Measurements from ENCODE around the gene METTL23. TPM values are rescaled to one million over a fixed set of nuclear protein-coding genes. Genes with fewer than 3 reads are reported as not detected.

METTL23 gene
- total RNA-seq, 4 donors from 2014 or later, result 19.2 to 52.6 (median 25.1) TPM

GRCh38 chr17:76714336-76714735 is 12.3 kb upstream of the METTL23 start:
- no peak for TF ChIP-seq POLR2AphosphoS5 (IDR thresholded peaks at IDR 0.05)
- TF ChIP-seq CTCF (IDR thresholded peaks at IDR 0.05), result no peak
- TF ChIP-seq EP300 (IDR thresholded peaks at IDR 0.05), result no peak
- TF ChIP-seq POLR2A (IDR thresholded peaks at IDR 0.05), result no peak
- 46% methylated on average over 5 of the region's 5 CpGs; no CpG with 5 or more reads in 1 of the 2 donors for WGBS, 2 donors (ENCODE audit: low coverage in 1 of 2)
- Histone ChIP-seq H3K9me3 (no peaks in the 10 kb centered on the region), H3K27ac (peak overlapping the region in 3 of 4 donors; percentile 27 to 85 (median 70)), H3K27me3 (no peaks in the 10 kb centered on the region), H3K36me3 (peaks cover 0 to 65% of the 10 kb centered on the region in 2 donors), H3K4me3 (no peak overlapping the region), H3K4me1 (peaks cover 10 to 64% (median 22%) of the 10 kb centered on the region in 3 donors)
- no peak for ATAC-seq

- Histone ChIP-seq H3K27ac (peak overlapping the region in 3 of 4 donors; percentile 27 to 85 (median 70)), H3K36me3 (peaks cover 0 to 71% of the 10 kb centered on the region in 2 donors), H3K9me3 (no peaks in the 10 kb centered on the region), H3K27me3 (no peaks in the 10 kb centered on the region), H3K4me1 (peaks cover 10 to 58% (median 22%) of the 10 kb centered on the region in 3 donors), H3K4me3 (no peak overlapping the region)
- TF ChIP-seq EP300 (IDR thresholded peaks at IDR 0.05), result no peak
- TF ChIP-seq CTCF (IDR thresholded peaks at IDR 0.05), result peak; percentile 78 to 86 (median 83)
- 10 to 14% methylated on average over 4 of the region's 4 CpGs for WGBS, 2 donors (ENCODE audit: low coverage in 1 of 2)
- ATAC-seq, result no peak
Observed at GRCh38 chr17:76714822-76715495, 11.7 kb upstream of the METTL23 start.

GRCh38 chr17:76715496-76715830 is 11.2 kb upstream of the METTL23 start:
- 77% methylated on average over 2 of the region's 2 CpGs; no CpG with 5 or more reads in 1 of the 2 donors for WGBS, 2 donors (ENCODE audit: low coverage in 1 of 2)
- Histone ChIP-seq H3K36me3 (peaks cover 0 to 76% of the 10 kb centered on the region in 2 donors), H3K9me3 (no peaks in the 10 kb centered on the region), H3K4me1 (peaks cover 10 to 58% (median 22%) of the 10 kb centered on the region in 3 donors), H3K27me3 (no peaks in the 10 kb centered on the region), H3K27ac (peak overlapping the region; percentile 27 to 85 (median 64)), H3K4me3 (no peak overlapping the region)
- no peak for ATAC-seq
- no peak for TF ChIP-seq EP300 (IDR thresholded peaks at IDR 0.05)
- no peak for TF ChIP-seq CTCF (IDR thresholded peaks at IDR 0.05)
- no peak for TF ChIP-seq POLR2A (IDR thresholded peaks at IDR 0.05)
- TF ChIP-seq POLR2AphosphoS5 (IDR thresholded peaks at IDR 0.05), result no peak

GRCh38 chr17:76716146-76716838 is 10.3 kb upstream of the METTL23 start:
- Histone ChIP-seq H3K36me3 (peaks cover 0 to 85% of the 10 kb centered on the region in 2 donors), H3K9me3 (no peaks in the 10 kb centered on the region), H3K4me1 (peaks cover 8 to 62% (median 19%) of the 10 kb centered on the region in 3 donors), H3K27me3 (no peaks in the 10 kb centered on the region), H3K27ac (peak overlapping the region; percentile 59 to 85 (median 71)), H3K4me3 (no peak overlapping the region)
- no peak for TF ChIP-seq EP300 (IDR thresholded peaks at IDR 0.05)
- no peak for TF ChIP-seq CTCF (IDR thresholded peaks at IDR 0.05)
- TF ChIP-seq POLR2AphosphoS5 (IDR thresholded peaks at IDR 0.05), result peak; percentile 87
- TF ChIP-seq POLR2A (IDR thresholded peaks at IDR 0.05), result no peak
- ATAC-seq, result peak; percentile 81
- 48 to 83% methylated on average over 6 to 13 of the region's 13 CpGs for WGBS, 2 donors (ENCODE audit: low coverage in 1 of 2)
